Measurements from ENCODE around the gene RHOA.

Gene RHOA

GRCh38 chr3:49387721-49388120 is 24.1 kb downstream of the RHOA start:
- Histone ChIP-seq H3K27me3 (ENCODE audit: insufficient read depth, low read length) (no peaks in the 10 kb centered on the region), H3K79me2 (ENCODE audit: control insufficient read depth, insufficient read depth, low read length, poor library complexity) (peaks cover 39% of the 10 kb centered on the region), H4K91ac (ENCODE audit: low read depth, low read length) (no peak overlapping the region), H3K23ac (ENCODE audit: low read length) (no peak overlapping the region), H3K27ac (ENCODE audit: low read depth, low read length) (no peak overlapping the region), H3K9me3 (ENCODE audit: insufficient read depth, low read depth, low read length) (no peaks in the 10 kb centered on the region), H2AFZ (ENCODE audit: insufficient read depth, low read length, poor library complexity) (no peak overlapping the region), H3K4me2 (ENCODE audit: low read length) (no peak overlapping the region), H3K14ac (ENCODE audit: low read length) (no peak overlapping the region), H4K8ac (ENCODE audit: low read depth, low read length) (no peak overlapping the region), H3K18ac (ENCODE audit: low read length) (no peak overlapping the region), H3K4ac (ENCODE audit: low read depth, low read length) (peak overlapping the region; percentile 98), H3K36me3 (ENCODE audit: control insufficient read depth in 1 of 2, insufficient read depth in 2 of 2, low read length in 2 of 2) (peaks cover 5 to 6% of the 10 kb centered on the region in 2 experiments), H2AK5ac (ENCODE audit: low read length) (no peak overlapping the region), H2BK12ac (ENCODE audit: low read length) (no peak overlapping the region), H3K79me1 (ENCODE audit: low read length) (no peaks in the 10 kb centered on the region), H2BK5ac (ENCODE audit: low read depth, low read length, poor library complexity) (no peak overlapping the region), H4K12ac (ENCODE audit: low read depth, low read length) (peak overlapping the region; percentile 43), H3K4me1 (ENCODE audit: control insufficient read depth in 1 of 2, insufficient read depth in 2 of 2, low read length in 2 of 2) (peaks cover 4% of the 10 kb centered on the region in 2 experiments), H3K9ac (ENCODE audit: low read length) (no peak overlapping the region), H3K4me3 (ENCODE audit: low read depth, low read length) (no peak overlapping the region), H2BK120ac (ENCODE audit: insufficient read depth, low read length, poor library complexity) (no peak overlapping the region)
- DNase-seq = no peak
- no CpG with 5 or more reads among the region's 2 CpGs for WGBS (ENCODE audit: extremely low coverage, insufficient coverage, insufficient read length)

GRCh38 chr3:49386056-49386756 is 25.6 kb downstream of the RHOA start:
- Histone ChIP-seq H3K9me3 (ENCODE audit: insufficient read depth, low read depth, low read length) (no peaks in the 10 kb centered on the region), H3K23ac (ENCODE audit: low read length) (no peak overlapping the region), H3K18ac (ENCODE audit: low read length) (no peak overlapping the region), H2AFZ (ENCODE audit: insufficient read depth, low read length, poor library complexity) (no peak overlapping the region), H3K14ac (ENCODE audit: low read length) (no peak overlapping the region), H4K8ac (ENCODE audit: low read depth, low read length) (no peak overlapping the region), H3K79me2 (ENCODE audit: control insufficient read depth, insufficient read depth, low read length, poor library complexity) (peaks cover 39% of the 10 kb centered on the region), H3K36me3 (ENCODE audit: control insufficient read depth in 1 of 2, insufficient read depth in 2 of 2, low read length in 2 of 2) (peaks cover 0 to 6% of the 10 kb centered on the region in 2 experiments), H4K12ac (ENCODE audit: low read depth, low read length) (no peak overlapping the region), H4K91ac (ENCODE audit: low read depth, low read length) (no peak overlapping the region), H3K4me3 (ENCODE audit: low read depth, low read length) (no peak overlapping the region), H3K4me2 (ENCODE audit: low read length) (no peak overlapping the region), H3K27me3 (ENCODE audit: insufficient read depth, low read length) (no peaks in the 10 kb centered on the region), H2BK12ac (ENCODE audit: low read length) (no peak overlapping the region), H3K27ac (ENCODE audit: low read depth, low read length) (no peak overlapping the region), H3K4me1 (ENCODE audit: control insufficient read depth in 1 of 2, insufficient read depth in 2 of 2, low read length in 2 of 2) (peaks cover 4% of the 10 kb centered on the region in 2 experiments), H2AK5ac (ENCODE audit: low read length) (no peak overlapping the region), H3K4ac (ENCODE audit: low read depth, low read length) (peak overlapping the region; percentile 93), H3K9ac (ENCODE audit: low read length) (no peak overlapping the region), H2BK5ac (ENCODE audit: low read depth, low read length, poor library complexity) (no peak overlapping the region), H2BK120ac (ENCODE audit: insufficient read depth, low read length, poor library complexity) (no peak overlapping the region), H3K79me1 (ENCODE audit: low read length) (no peaks in the 10 kb centered on the region)
- DNase-seq = peak in 1 of 2 donors; percentile 20
- no CpG with 5 or more reads among the region's 11 CpGs for WGBS (ENCODE audit: extremely low coverage, insufficient coverage, insufficient read length)

- Histone ChIP-seq H3K36me3 (ENCODE audit: control insufficient read depth in 1 of 2, insufficient read depth in 2 of 2, low read length in 2 of 2) (peaks cover 0 to 6% of the 10 kb centered on the region in 2 experiments), H3K9ac (ENCODE audit: low read length) (no peak overlapping the region), H3K27ac (ENCODE audit: low read depth, low read length) (no peak overlapping the region), H3K79me1 (ENCODE audit: low read length) (no peaks in the 10 kb centered on the region), H4K8ac (ENCODE audit: low read depth, low read length) (no peak overlapping the region), H2AFZ (ENCODE audit: insufficient read depth, low read length, poor library complexity) (no peak overlapping the region), H2BK120ac (ENCODE audit: insufficient read depth, low read length, poor library complexity) (no peak overlapping the region), H3K9me3 (ENCODE audit: insufficient read depth, low read depth, low read length) (no peaks in the 10 kb centered on the region), H3K79me2 (ENCODE audit: control insufficient read depth, insufficient read depth, low read length, poor library complexity) (peaks cover 42% of the 10 kb centered on the region), H3K14ac (ENCODE audit: low read length) (no peak overlapping the region), H3K4me2 (ENCODE audit: low read length) (no peak overlapping the region), H3K4me1 (ENCODE audit: control insufficient read depth in 1 of 2, insufficient read depth in 2 of 2, low read length in 2 of 2) (peaks cover 4% of the 10 kb centered on the region in 2 experiments), H3K23ac (ENCODE audit: low read length) (no peak overlapping the region), H4K12ac (ENCODE audit: low read depth, low read length) (no peak overlapping the region), H2BK12ac (ENCODE audit: low read length) (no peak overlapping the region), H3K4me3 (ENCODE audit: low read depth, low read length) (no peak overlapping the region), H3K4ac (ENCODE audit: low read depth, low read length) (no peak overlapping the region), H2AK5ac (ENCODE audit: low read length) (no peak overlapping the region), H4K91ac (ENCODE audit: low read depth, low read length) (no peak overlapping the region), H2BK5ac (ENCODE audit: low read depth, low read length, poor library complexity) (no peak overlapping the region), H3K27me3 (ENCODE audit: insufficient read depth, low read length) (no peaks in the 10 kb centered on the region), H3K18ac (ENCODE audit: low read length) (no peak overlapping the region)
- no peak for DNase-seq
- WGBS (ENCODE audit: extremely low coverage, insufficient coverage, insufficient read length) = no CpG with 5 or more reads among the region's 1 CpG
Observed at GRCh38 chr3:49385617-49386016, 26.2 kb downstream of the RHOA start.

- H3K4ac ChIP-seq (ENCODE audit: low read depth, low read length) = peak overlapping the region; percentile 70
- H3K4me1 ChIP-seq (ENCODE audit: control insufficient read depth in 1 of 2, insufficient read depth in 2 of 2, low read length in 2 of 2) = peaks cover under 1 to 4% of the 10 kb centered on the region in 2 experiments
- H3K23ac ChIP-seq (ENCODE audit: low read length) = no peak overlapping the region
- H2BK5ac ChIP-seq (ENCODE audit: low read depth, low read length, poor library complexity) = no peak overlapping the region
- no peak overlapping the region for H2AK5ac ChIP-seq (ENCODE audit: low read length)
- no peak overlapping the region for H4K91ac ChIP-seq (ENCODE audit: low read depth, low read length)
- no peak overlapping the region for H3K27ac ChIP-seq (ENCODE audit: low read depth, low read length)
- WGBS (ENCODE audit: extremely low coverage, insufficient coverage, insufficient read length) = no CpG with 5 or more reads among the region's 5 CpGs
- H2BK12ac ChIP-seq (ENCODE audit: low read length) = no peak overlapping the region
- no peak overlapping the region for H3K4me3 ChIP-seq (ENCODE audit: low read depth, low read length)
- peaks cover 0 to 6% of the 10 kb centered on the region in 2 experiments for H3K36me3 ChIP-seq (ENCODE audit: control insufficient read depth in 1 of 2, insufficient read depth in 2 of 2, low read length in 2 of 2)
- no peak overlapping the region for H3K18ac ChIP-seq (ENCODE audit: low read length)
- H4K12ac ChIP-seq (ENCODE audit: low read depth, low read length) = no peak overlapping the region
- no peak overlapping the region for H3K9ac ChIP-seq (ENCODE audit: low read length)
- H3K27me3 ChIP-seq (ENCODE audit: insufficient read depth, low read length) = no peaks in the 10 kb centered on the region
- H3K4me2 ChIP-seq (ENCODE audit: low read length) = no peak overlapping the region
- H2BK120ac ChIP-seq (ENCODE audit: insufficient read depth, low read length, poor library complexity) = no peak overlapping the region
- H3K9me3 ChIP-seq (ENCODE audit: insufficient read depth, low read depth, low read length) = no peaks in the 10 kb centered on the region
- no peaks in the 10 kb centered on the region for H3K79me1 ChIP-seq (ENCODE audit: low read length)
- H2AFZ ChIP-seq (ENCODE audit: insufficient read depth, low read length, poor library complexity) = no peak overlapping the region
- H3K79me2 ChIP-seq (ENCODE audit: control insufficient read depth, insufficient read depth, low read length, poor library complexity) = peaks cover 32% of the 10 kb centered on the region
- H3K14ac ChIP-seq (ENCODE audit: low read length) = no peak overlapping the region
- no peak for DNase-seq
- no peak overlapping the region for H4K8ac ChIP-seq (ENCODE audit: low read depth, low read length)
Observed at GRCh38 chr3:49383387-49383786, 28.4 kb downstream of the RHOA start.
